H1 (cell line): Measurements from ENCODE around the gene TEX14. TPM values are rescaled to one million over a fixed set of nuclear protein-coding genes. Genes with fewer than 3 reads are reported as not detected.

Source experiments
- CTCF ChIA-PET: fragments of 300-600 bp; sonication (Branson Sonifier 250); formaldehyde crosslinking; loops from one replicate; lab custom pipeline; 2021; ENCODE audit not compliant: partially characterized antibody; lab: Charles Lee
- POLR2A ChIA-PET: fragments of 300-600 bp; sonication (Branson Sonifier 250); formaldehyde crosslinking; loops from one replicate; lab custom pipeline; 2021; ENCODE audit warnings: inconsistent platforms; ENCODE audit not compliant: partially characterized antibody; lab: Charles Lee
- DNase-seq, 2 experiments: peaks; one replicate each; pipeline versions ENCODE4 v3.0.0 to v3.0.0-alpha.2; 2010 to 2022; ENCODE audit warnings: low spot score in 2 of 2, low read depth in 1 of 2, mixed read lengths in 1 of 2
- FAIRE-seq: peaks from 2 replicates; lab custom pipeline; 2011; peaks lifted over from hg19 to GRCh38; lab: Jason Lieb, UNC
- H2AFZ ChIP-seq: 2 replicates; pipeline ENCODE4 v1.8.1; 2012; ENCODE audit warnings: low read length, inconsistent platforms
- H2AK5ac ChIP-seq: 2 replicates; pipeline ENCODE4 v1.6.1; 2013; ENCODE audit warnings: low read depth, low read length
- H2BK120ac ChIP-seq: replicated peaks from 2 replicates; pipeline ENCODE3; 2013; ENCODE audit warnings: low read depth, low read length, inconsistent platforms
- H2BK12ac ChIP-seq: 2 replicates; pipeline ENCODE4 v1.6.1; 2013; ENCODE audit warnings: low read depth, low read length
- H2BK15ac ChIP-seq: 2 replicates; pipeline ENCODE4 v1.6.1; 2013; ENCODE audit warnings: low read length
- H2BK20ac ChIP-seq: 2 replicates; pipeline ENCODE4 v1.6.1; 2013; ENCODE audit warnings: low read length
- H2BK5ac ChIP-seq: 2 replicates; pipeline ENCODE4 v1.6.1; 2013; ENCODE audit warnings: low read depth, low read length
- H3K14ac ChIP-seq: 2 replicates; pipeline ENCODE4 v1.6.1; 2013; ENCODE audit warnings: inconsistent platforms; ENCODE audit not compliant: insufficient read length
- H3K18ac ChIP-seq: 2 replicates; pipeline ENCODE4 v1.6.1; 2013; ENCODE audit warnings: low read length; ENCODE audit errors: extremely low read depth
- H3K23ac ChIP-seq: 2 replicates; pipeline ENCODE4 v1.6.1; 2013; ENCODE audit warnings: inconsistent platforms; ENCODE audit not compliant: insufficient read length
- H3K23me2 ChIP-seq: 2 replicates; pipeline ENCODE4 v1.6.1; 2013; ENCODE audit warnings: low read depth, low read length
- H3K27ac ChIP-seq: 2 replicates; pipeline ENCODE4 v1.6.1; 2011; ENCODE audit warnings: low read depth, low read length, inconsistent platforms
- H3K27me3 ChIP-seq, 4 experiments: replicated peaks in 1 of 4; 1 replicate in 1 of 4; 2 replicates in 3 of 4; pipeline versions ENCODE4 v1.6.1 to v1.8.1; 2011 to 2013; ENCODE audit warnings: low read length in 3 of 4, mild to moderate bottlenecking in 3 of 4, inconsistent platforms in 2 of 4, mixed read lengths in 2 of 4, moderate library complexity in 1 of 4; ENCODE audit not compliant: control insufficient read depth in 3 of 4, insufficient read depth in 3 of 4; ENCODE audit errors: extremely low read depth in 1 of 4
- H3K36me3 ChIP-seq, 4 experiments: 2 replicates each; pipeline versions ENCODE4 v1.6.1 to v1.8.1; 2011 to 2013; ENCODE audit warnings: mild to moderate bottlenecking in 4 of 4, low read length in 3 of 4, moderate library complexity in 2 of 4, control low read depth in 1 of 4, inconsistent platforms in 1 of 4; ENCODE audit not compliant: insufficient read depth in 4 of 4, control insufficient read depth in 2 of 4
- H3K4ac ChIP-seq: replicated peaks from 2 replicates; pipeline ENCODE3; 2013; ENCODE audit warnings: low read length, low read depth, mixed read lengths, inconsistent platforms; ENCODE audit not compliant: insufficient read length
- H3K4me1 ChIP-seq, 4 experiments: replicated peaks in 1 of 4; 1 replicate in 1 of 4; 2 replicates in 3 of 4; pipeline versions ENCODE4 v1.6.1 to v1.8.1; 2011 to 2013; ENCODE audit warnings: low read length in 3 of 4, inconsistent platforms in 2 of 4, mixed read lengths in 1 of 4; ENCODE audit not compliant: insufficient read depth in 4 of 4, control insufficient read depth in 3 of 4
- H3K4me2 ChIP-seq, 2 experiments: 2 replicates each; pipeline versions ENCODE4 v1.6.1 to v1.8.1; 2011 to 2013; ENCODE audit warnings: low read depth in 2 of 2, low read length in 2 of 2, control low read depth in 1 of 2, inconsistent platforms in 1 of 2, mild to moderate bottlenecking in 1 of 2; ENCODE audit not compliant: insufficient read depth in 1 of 2
- H3K4me3 ChIP-seq, 4 experiments: fragments of 200-600, 300-600 bp in 1 of 4; sonication (generic), shearing (Covaris generic), sonication (Bioruptor Twin) in 1 of 4; 2 replicates each; pipeline versions ENCODE4 v1.5.1 to v1.8.1; 2011 to 2016; ENCODE audit warnings: low read length in 4 of 4, low read depth in 3 of 4, control low read depth in 2 of 4, inconsistent platforms in 2 of 4, mild to moderate bottlenecking in 2 of 4, mixed read lengths in 1 of 4, moderate library complexity in 1 of 4; ENCODE audit not compliant: insufficient read depth in 2 of 4; ENCODE audit errors: extremely low read depth in 1 of 4
- H3K56ac ChIP-seq: replicated peaks from 2 replicates; pipeline ENCODE3; 2013; ENCODE audit warnings: low read depth, mild to moderate bottlenecking, mixed read lengths, low read length, inconsistent platforms; ENCODE audit not compliant: insufficient read length
- H3K79me1 ChIP-seq: 2 replicates; pipeline ENCODE4 v1.6.1; 2013; ENCODE audit warnings: low read depth, low read length, control low read depth
- H3K79me2 ChIP-seq, 2 experiments: 2 replicates each; pipeline versions ENCODE4 v1.6.1 to v1.8.1; 2012 to 2013; ENCODE audit warnings: low read length in 2 of 2, mild to moderate bottlenecking in 2 of 2, inconsistent platforms in 1 of 2; ENCODE audit not compliant: insufficient read depth in 2 of 2, control insufficient read depth in 1 of 2
- H3K9ac ChIP-seq, 4 experiments: replicated peaks in 1 of 4; 1 replicate in 1 of 4; 2 replicates in 3 of 4; pipeline versions ENCODE4 v1.6.1 to v1.8.1; 2011 to 2013; ENCODE audit warnings: low read depth in 3 of 4, low read length in 3 of 4, control low read depth in 2 of 4, mild to moderate bottlenecking in 2 of 4, moderate library complexity in 2 of 4, inconsistent platforms in 1 of 4; ENCODE audit errors: extremely low read depth in 1 of 4
- H3K9me3 ChIP-seq, 2 experiments: 2 replicates each; pipeline versions ENCODE4 v1.6.1 to v1.8.1; 2012 to 2013; ENCODE audit warnings: mild to moderate bottlenecking in 2 of 2, moderate library complexity in 2 of 2, control low read depth in 1 of 2, inconsistent platforms in 1 of 2, low read depth in 1 of 2, low read length in 1 of 2, mixed read lengths in 1 of 2; ENCODE audit not compliant: insufficient read depth in 2 of 2
- H4K20me1 ChIP-seq, 2 experiments: replicated peaks in 1 of 2; 2 replicates each; pipeline versions ENCODE3 to v1.8.1; 2011 to 2013; ENCODE audit warnings: inconsistent platforms in 2 of 2, low read length in 2 of 2, mild to moderate bottlenecking in 1 of 2; ENCODE audit not compliant: insufficient read depth in 2 of 2, control insufficient read depth in 1 of 2
- H4K5ac ChIP-seq: 2 replicates; pipeline ENCODE4 v1.6.1; 2013; ENCODE audit warnings: low read length, low read depth, mixed read lengths, inconsistent platforms; ENCODE audit not compliant: insufficient read length
- H4K8ac ChIP-seq: 2 replicates; pipeline ENCODE4 v1.8.0; 2013; ENCODE audit warnings: mild to moderate bottlenecking, moderate library complexity, low read length, inconsistent platforms; ENCODE audit not compliant: insufficient read depth; ENCODE audit errors: extremely low read depth
- H4K91ac ChIP-seq: replicated peaks from 2 replicates; pipeline ENCODE3; 2013; ENCODE audit warnings: low read length, mixed read lengths, inconsistent platforms; ENCODE audit not compliant: insufficient read length
- BCL11A ChIP-seq, 2 experiments: IDR thresholded peaks; one replicate each; pipeline ENCODE4 v1.6.1; 2011; ENCODE audit warnings: low read depth in 2 of 2, low read length in 2 of 2, mild to moderate bottlenecking in 2 of 2
- CBX5 ChIP-seq: fragments of 300-800, 300-1000 bp; sonication (generic); IDR thresholded peaks from 2 replicates; pipeline ENCODE4 v1.7.1; 2016; ENCODE audit warnings: antibody characterized with exemption, low read length, low read depth
- HDAC2 ChIP-seq, 2 experiments: fragments of 300-600 bp in 1 of 2; sonication (generic) in 1 of 2; IDR thresholded peaks; 2 replicates each; pipeline ENCODE4 v1.6.1; 2011 to 2012; ENCODE audit warnings: low read depth in 2 of 2, low read length in 2 of 2, mild to moderate bottlenecking in 2 of 2, moderate library complexity in 2 of 2, borderline replicate concordance in 1 of 2, inconsistent platforms in 1 of 2
- JUN ChIP-seq: IDR thresholded peaks from 2 replicates; pipeline ENCODE4 v1.6.1; 2011; ENCODE audit warnings: low read depth, mild to moderate bottlenecking, improper control_type of control experiment, low read length
- KDM5A ChIP-seq: fragments of 200-600 bp; IDR thresholded peaks from 2 replicates; pipeline ENCODE4 v1.7.1; 2012; ENCODE audit warnings: mild to moderate bottlenecking, low read length, inconsistent platforms, mixed read lengths
- WGBS, 2 experiments: shearing (Covaris generic) in 1 of 2; methylation state at CpG; one replicate each; pipeline versions ENCODE4 v1.1.6 to v1.1.7; 2013 to 2015; ENCODE audit warnings: low lambda C conversion rate in 2 of 2, mixed read lengths in 2 of 2, inconsistent platforms in 1 of 2, low coverage in 1 of 2, missing lambda C conversion rate in 1 of 2; ENCODE audit not compliant: insufficient replicate concordance in 2 of 2, insufficient coverage in 1 of 2, insufficient read length in 1 of 2; ENCODE audit errors: extremely low coverage in 1 of 2, missing lambda C conversion rate in 1 of 2; 5-methylcytosine and 5-hydroxymethylcytosine counted together
- polyA plus RNA-seq, 7 experiments: library from polyadenylated mRNA; depleted of rRNA in 3 of 7; stranded (reverse) in 5 of 7; unstranded in 2 of 7; fragments of >200 nt in 5 of 7; fragments of 200-250 nt in 2 of 7; gene quantifications; 1 replicate in 5 of 7; 2 replicates in 1 of 7; 4 replicates in 1 of 7; pipeline versions ENCODE4 v1.2.1 to v1.2.3, GENCODE V29; 2011 to 2013; ENCODE audit warnings: missing spikeins in 2 of 7, mixed read lengths in 2 of 7
- total RNA-seq: library from RNA; stranded (reverse); fragmentation: NEBNext Ultra II Directional; extraction: Animal tissue kit (Norgen Biotek cat#: 25700); gene quantifications from 2 replicates; pipeline ENCODE4 v1.2.1, GENCODE V29; 2021
- TF ChIP-seq, protein P1 (sequence below): IDR thresholded peaks from 2 replicates; pipeline ENCODE4 v1.6.1; 2012; ENCODE audit warnings: low read length, inconsistent platforms

The TEX14 gene
- total and polyA plus RNA-seq, 2 of the 8 experiments (the other 6 are each of a cell fraction or from before 2014, with no cell fraction given), result 0.83 to 2.5 TPM

DNA sequence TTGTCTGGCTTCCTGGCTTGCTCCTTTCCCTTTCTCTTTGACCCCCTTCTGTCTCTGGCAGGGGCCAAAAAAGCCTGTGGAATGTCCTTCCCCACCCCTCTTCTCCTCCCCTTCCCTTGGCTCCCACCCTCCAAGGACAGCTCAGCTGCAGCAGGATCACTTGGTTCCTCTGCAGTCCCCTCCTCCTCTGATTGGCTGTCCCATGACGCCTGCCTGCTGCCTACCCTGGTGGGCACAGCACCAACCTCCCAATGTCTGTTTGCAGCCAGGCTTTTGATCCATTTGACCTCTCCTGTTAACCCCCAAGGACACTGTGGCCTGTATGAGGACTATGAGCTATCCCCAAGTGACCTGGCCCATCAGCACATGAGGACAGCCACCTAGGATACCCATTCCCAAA lies 162.6 kb downstream of the TEX14 start:
- Histone ChIP-seq H2AFZ (no peak overlapping the region), H3K9ac (no peak overlapping the region; a peak in 1 of 7 replicates), H3K36me3 (no peaks in the 10 kb centered on the region), H4K91ac (no peak overlapping the region), H3K14ac (no peak overlapping the region), H2BK5ac (0 out of 2 replicates have a peak overlapping the region, but pooled peaks have one; percentile 26), H4K5ac (no peak overlapping the region), H3K23me2 (peaks cover 12% of the 10 kb centered on the region), H2BK12ac (no peak overlapping the region), H3K27ac (no peak overlapping the region), H3K9me3 (no peaks in the 10 kb centered on the region), H2BK20ac (no peak overlapping the region), H2BK120ac (no peak overlapping the region), H3K27me3 (peaks cover 0 to 6% (median 4%) of the 10 kb centered on the region in 4 experiments; a peak in 5 of 7 replicates), H3K23ac (no peak overlapping the region), H3K56ac (no peak overlapping the region), H4K8ac (no peak overlapping the region), H3K4me1 (peaks cover 7 to 20% (median 9%) of the 10 kb centered on the region in 4 experiments), H2AK5ac (no peak overlapping the region), H3K18ac (no peak overlapping the region), H3K79me2 (no peaks in the 10 kb centered on the region), H2BK15ac (no peak overlapping the region), H3K4me2 (no peak overlapping the region), H3K4me3 (no peak overlapping the region), H3K4ac (no peak overlapping the region), H3K79me1 (no peaks in the 10 kb centered on the region), H4K20me1 (no peaks in the 10 kb centered on the region)
- no peak for TF ChIP-seq CBX5
- TF ChIP-seq BCL11A (IDR thresholded peaks at IDR 0.05; ENCODE audit: low read depth in 2 of 2, low read length in 2 of 2), result no peak
- TF ChIP-seq, protein P1, sequence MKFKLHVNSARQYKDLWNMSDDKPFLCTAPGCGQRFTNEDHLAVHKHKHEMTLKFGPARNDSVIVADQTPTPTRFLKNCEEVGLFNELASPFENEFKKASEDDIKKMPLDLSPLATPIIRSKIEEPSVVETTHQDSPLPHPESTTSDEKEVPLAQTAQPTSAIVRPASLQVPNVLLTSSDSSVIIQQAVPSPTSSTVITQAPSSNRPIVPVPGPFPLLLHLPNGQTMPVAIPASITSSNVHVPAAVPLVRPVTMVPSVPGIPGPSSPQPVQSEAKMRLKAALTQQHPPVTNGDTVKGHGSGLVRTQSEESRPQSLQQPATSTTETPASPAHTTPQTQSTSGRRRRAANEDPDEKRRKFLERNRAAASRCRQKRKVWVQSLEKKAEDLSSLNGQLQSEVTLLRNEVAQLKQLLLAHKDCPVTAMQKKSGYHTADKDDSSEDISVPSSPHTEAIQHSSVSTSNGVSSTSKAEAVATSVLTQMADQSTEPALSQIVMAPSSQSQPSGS, result no peak
- no peak for TF ChIP-seq KDM5A
- TF ChIP-seq HDAC2 (IDR thresholded peaks at IDR 0.05; ENCODE audit: borderline replicate concordance in 1 of 2, low read depth in 2 of 2, low read length in 2 of 2), result no peak
- no peak for TF ChIP-seq JUN
- ChIA-PET POLR2A (interaction anchor here (1.3 to 6.0 kb wide), 5 partner anchors 9 to 129 kb away, joined by 4 to 32 read pairs (median 28); partner anchors contain the start of gene MTMR4), CTCF (interaction anchor here (1.1 to 16.5 kb wide), 4 partner anchors 8 to 59 kb away, joined by 3 to 163 read pairs (median 48); a partner anchor contains a TSS)
- 38% methylated on average over 1 of the region's 1 CpG; no CpG with 5 or more reads in 1 of the 2 experiments for WGBS, 2 experiments
- FAIRE-seq (no peak), DNase-seq (no peak)
